Subcutaneous adipose tissue (tissue), 4 donors: ENCODE data around the gene AMBRA1. TPM values are rescaled to one million over a fixed set of nuclear protein-coding genes. Genes with fewer than 3 reads are reported as not detected.

Experiments used
- total RNA-seq, 4 donors: library from RNA; depleted of rRNA; stranded (reverse); fragments of >200 nt; gene quantifications; one replicate each; pipeline ENCODE4 v1.1.0, GENCODE V29; 2016
- TF ChIP-seq, protein P1 (sequence below): fragments of 450-650 bp; IDR thresholded peaks from one replicate; pipeline ENCODE4 v1.5.1; 2016; ENCODE audit warnings: low read depth, mild to moderate bottlenecking, control low read depth, antibody characterized with exemption, moderate library complexity

AMBRA1 gene
- total RNA-seq, 4 donors from 2014 or later, result 17.1 to 39.4 (median 23.5) TPM

DNA sequence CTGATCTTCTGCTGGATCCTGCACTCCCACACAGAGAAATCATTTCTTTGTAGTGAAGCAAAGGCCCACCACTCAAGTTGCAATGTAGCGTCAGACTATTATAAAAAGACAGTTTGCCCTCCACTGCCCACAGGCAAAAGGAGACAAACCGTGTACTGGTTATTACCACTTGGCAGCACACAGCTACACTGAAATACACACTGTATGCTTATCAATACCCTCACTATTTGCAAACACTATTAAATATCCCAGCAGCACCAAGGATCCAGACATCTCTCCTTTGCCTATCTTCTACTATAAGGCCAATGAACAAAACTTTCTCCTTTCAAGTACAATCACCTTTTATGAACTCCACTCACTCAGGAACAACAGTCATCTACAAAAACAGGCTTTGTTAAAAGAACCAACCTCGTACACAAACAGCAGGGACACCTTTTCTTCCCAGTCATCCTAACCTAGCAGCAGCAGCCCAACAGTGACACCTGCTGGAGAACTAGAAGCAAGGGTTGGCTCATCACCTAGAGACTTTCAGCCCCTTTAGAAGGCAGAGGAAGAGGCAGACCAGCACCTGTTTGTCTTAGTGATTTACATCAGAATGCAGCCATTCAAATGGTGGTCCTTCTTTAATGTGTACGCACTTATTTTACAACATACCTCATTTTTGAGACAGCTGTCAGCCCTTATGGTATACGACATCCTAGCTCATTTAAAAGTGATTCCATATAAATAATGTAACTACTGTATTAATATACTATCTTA, 56.1 kb downstream of the AMBRA1 start:
- TF ChIP-seq, protein P1, sequence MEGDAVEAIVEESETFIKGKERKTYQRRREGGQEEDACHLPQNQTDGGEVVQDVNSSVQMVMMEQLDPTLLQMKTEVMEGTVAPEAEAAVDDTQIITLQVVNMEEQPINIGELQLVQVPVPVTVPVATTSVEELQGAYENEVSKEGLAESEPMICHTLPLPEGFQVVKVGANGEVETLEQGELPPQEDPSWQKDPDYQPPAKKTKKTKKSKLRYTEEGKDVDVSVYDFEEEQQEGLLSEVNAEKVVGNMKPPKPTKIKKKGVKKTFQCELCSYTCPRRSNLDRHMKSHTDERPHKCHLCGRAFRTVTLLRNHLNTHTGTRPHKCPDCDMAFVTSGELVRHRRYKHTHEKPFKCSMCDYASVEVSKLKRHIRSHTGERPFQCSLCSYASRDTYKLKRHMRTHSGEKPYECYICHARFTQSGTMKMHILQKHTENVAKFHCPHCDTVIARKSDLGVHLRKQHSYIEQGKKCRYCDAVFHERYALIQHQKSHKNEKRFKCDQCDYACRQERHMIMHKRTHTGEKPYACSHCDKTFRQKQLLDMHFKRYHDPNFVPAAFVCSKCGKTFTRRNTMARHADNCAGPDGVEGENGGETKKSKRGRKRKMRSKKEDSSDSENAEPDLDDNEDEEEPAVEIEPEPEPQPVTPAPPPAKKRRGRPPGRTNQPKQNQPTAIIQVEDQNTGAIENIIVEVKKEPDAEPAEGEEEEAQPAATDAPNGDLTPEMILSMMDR, result no peak

- TF ChIP-seq, protein P1, result no peak
These were observed 56.7 kb downstream of the AMBRA1 start for GRCh38 chr11:46537121-46537520.

GRCh38 chr11:46535688-46536087, 58.1 kb downstream of the AMBRA1 start:
- TF ChIP-seq, protein P1, result no peak

GRCh38 chr11:46534711-46535110, 59.1 kb downstream of the AMBRA1 start:
- TF ChIP-seq, protein P1, result no peak

DNA sequence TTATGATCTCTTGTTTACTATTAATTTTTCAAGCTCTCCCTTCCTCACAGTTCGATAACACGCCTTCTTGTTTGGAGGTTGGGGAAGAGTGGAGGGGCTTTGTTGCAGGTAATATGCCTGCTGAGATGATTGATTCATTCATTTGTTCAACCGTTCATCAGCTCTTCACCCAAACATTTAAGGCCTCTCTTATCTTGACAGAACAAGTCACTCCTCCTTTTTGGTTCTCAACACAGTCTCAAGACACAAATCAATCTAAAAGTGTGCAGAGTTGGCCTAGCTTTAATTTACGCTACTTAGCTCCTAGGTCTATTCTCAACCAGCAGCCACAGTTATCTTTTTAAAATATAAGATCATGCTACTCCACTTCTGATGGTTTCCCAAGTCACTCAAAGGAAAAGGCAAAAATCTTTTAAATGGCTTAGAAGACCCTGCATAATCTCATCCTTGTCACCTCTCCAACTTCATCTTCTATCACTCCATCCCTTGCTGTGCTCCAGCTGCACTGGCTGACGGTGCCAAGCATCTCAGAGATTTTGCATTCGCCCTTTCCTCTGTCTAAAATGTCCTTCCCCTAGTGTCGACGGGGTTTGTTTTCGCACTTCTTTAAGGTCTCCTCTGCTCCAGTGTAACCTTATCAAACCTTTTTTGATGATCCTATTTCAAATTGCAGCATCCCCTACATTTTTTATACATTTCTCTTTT, 60.3 kb downstream of the AMBRA1 start:
- TF ChIP-seq, protein P1, result no peak

DNA sequence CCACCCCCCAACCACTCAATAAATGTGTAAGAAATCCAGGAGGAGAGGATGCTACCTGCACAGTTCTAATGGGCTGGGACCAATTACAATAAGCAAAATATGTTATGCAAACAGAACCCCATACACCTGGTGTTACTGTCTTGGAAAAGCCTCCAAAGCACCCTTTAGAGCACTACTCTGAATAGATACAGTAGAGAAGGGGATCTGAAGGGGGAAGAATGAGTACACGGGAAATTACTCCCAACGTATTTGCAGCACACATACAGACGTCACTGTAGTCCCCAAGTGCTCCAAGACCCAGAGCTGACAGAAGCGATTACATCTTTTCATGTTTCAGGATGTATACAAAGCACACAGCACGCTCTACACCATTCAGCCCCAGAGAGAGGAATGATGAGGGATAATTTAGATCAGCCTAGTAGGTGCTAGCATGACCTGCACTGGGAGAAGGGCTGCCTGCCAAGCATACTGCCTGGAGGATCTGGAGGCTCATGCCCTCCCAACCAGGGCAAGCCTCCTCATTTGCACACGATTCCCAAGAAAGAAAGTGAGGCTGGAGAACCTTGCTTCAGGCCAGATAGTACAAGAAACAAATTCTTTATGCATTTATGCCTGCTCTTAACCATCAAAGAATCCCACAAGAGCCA, 63.8 kb downstream of the AMBRA1 start:
- TF ChIP-seq, protein P1, result no peak
